ENCODE data around the gene TOGARAM1.
"Not testable (repeated sequence)": the region's sequence is repeated elsewhere in the genome, so short reads cannot be mapped to it uniquely, and the experiment has no call there.

The TOGARAM1 gene

DNA sequence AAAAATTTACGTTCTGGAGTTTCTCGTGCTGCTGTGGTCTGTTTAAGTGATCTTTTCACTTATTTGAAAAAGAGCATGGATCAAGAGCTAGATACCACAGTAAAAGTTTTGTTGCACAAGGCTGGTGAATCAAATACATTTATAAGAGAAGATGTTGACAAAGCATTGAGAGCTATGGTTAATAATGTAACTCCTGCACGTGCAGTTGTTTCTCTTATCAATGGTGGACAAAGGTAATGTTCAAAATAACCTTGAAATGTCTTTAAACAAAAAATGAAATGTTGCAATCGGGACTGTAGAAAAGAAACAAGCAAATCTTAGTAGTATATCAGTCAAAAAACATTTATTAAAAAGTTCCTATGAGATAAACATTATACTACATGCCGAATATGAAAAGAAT lies 82.6 kb downstream of the TOGARAM1 start:
- no peak for DNase-seq

DNA sequence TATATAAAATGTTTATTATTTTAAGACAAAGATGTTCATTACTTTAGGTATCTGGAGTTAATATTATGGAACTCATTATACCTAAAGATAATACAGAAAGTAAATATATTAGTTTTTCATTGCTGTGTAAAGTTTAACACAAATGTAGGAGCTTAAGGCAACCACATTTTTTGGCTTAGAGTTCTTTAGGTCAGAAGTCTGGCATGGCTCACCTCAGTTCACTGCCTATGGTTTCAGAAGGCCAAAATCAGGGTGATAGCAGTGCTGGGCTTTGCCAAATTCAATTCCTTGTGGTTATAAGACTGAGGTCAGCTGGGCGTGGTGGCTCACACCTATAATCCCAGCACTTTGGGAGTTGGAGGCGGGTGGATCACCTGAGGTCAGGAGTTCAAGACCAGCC lies 86.4 kb downstream of the TOGARAM1 start:
- no peak for DNase-seq

DNA sequence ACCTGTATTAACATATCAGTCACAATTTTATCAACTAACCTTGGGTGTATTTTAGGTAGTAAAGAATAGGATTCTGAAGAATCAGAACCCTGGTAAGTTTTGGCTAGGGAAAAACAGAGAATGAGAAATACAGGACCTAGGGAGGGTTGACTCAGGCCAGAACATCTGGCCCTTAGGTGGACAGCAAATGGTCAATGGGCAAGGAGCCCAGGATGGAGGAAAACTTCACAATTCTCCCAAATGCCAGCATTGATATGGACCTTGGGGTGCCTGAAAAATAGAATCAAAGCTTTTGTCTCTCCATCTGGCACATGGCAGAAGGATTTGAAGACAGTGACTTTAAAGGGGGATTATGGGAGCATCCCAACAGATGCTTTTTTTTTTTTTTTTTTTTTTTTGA lies 89.2 kb downstream of the TOGARAM1 start:
- no peak for DNase-seq

DNA sequence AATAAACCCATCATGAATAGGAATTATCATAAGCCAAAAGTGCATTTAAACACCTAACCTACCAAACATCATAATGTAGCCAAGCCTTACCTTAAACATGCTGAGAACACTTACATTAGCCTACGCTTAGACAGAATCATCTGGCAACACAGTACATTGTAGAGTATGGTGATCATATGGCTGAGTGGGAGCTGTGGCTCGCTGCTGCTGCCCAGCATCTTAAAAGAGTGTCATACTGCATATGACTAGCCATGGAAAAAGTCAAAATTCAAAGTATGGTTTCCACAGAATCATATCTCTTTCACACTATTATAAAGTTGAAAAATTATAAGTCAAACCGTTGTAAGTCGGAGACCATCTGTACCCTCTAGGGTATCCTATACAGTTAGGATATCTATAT lies 89.9 kb downstream of the TOGARAM1 start:
- DNase-seq: no peak

DNA sequence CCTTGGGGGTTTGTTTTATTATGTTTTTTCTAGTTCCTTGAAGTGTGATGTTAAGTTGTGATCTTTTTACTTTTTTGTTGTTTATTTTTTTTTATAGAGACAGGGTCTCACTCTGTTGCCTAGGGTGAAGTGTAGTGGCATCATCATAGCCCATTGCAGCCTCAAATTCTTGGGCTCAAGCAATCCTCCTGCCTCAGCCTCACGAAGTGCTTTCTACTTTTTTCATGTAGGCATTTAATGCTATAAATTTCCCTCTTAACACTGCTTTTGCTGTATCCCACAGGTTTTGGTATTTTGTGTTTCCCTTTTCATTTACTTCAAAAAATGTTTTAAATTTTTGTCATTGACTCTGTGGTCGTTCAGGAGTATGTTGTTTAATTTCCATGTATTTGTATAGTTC lies 95.4 kb downstream of the TOGARAM1 start:
- DNase-seq: no peak

DNA sequence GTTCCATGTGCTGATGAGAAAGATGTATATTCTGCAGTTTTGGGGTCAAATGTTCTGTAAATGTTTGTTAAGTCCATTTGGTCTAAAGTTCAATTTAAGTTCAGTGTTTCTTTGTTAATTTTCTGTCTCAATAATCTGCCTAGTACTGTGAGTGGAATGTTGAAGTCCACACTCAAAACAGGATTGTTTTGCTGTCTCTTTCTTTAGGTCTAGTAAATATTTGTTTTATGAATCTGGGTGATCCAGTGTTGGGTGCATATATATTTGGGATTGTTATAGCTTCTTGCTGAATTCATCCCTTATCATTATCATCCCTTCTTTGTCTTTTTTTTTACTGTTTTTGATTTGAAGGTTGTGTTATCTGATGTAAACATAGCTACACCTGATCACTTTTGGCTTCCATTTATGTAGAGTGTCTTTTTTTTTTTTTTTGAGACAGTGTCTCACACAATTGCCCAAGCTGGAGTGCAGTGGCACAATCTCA lies 95.9 kb downstream of the TOGARAM1 start:
- DNase-seq: no peak

DNA sequence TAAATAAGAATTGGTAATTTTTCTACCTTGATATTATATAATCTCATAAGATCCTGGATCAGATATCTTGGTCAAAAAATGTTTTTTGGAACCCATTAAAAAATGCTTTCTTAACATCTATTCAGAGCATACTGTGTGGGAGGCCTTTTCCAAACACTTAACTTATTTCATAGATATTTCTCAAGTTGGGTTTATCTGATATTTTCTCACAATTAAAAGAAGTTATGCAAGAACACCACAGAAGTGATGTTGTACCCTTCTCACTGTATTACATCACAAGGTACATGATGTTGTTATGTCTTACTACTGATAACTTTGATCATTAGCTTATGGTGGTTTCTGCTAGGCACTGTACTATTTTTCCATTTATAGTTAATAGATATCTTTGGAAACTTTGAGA lies 98.6 kb downstream of the TOGARAM1 start:
- DNase-seq: no peak

DNA sequence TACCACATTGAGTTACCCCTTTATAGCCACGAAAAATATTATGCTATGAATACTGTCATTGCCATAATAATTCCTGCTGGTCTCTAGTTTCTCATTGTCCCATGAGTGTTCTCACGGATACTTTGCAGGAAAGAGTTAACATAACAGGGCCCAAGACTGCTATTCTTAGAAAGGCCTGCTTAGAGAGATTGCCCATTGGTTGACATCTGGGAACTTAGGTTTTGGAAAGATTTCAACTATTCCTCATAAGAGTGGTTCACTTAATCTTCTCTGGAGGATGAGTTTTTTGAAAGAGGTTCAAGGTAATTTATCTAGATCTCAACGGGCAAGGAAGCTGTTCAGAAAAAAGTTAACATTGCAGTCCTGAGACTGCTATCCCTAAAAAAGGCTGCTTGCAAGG lies 103.5 kb downstream of the TOGARAM1 start:
- no peak for DNase-seq

DNA sequence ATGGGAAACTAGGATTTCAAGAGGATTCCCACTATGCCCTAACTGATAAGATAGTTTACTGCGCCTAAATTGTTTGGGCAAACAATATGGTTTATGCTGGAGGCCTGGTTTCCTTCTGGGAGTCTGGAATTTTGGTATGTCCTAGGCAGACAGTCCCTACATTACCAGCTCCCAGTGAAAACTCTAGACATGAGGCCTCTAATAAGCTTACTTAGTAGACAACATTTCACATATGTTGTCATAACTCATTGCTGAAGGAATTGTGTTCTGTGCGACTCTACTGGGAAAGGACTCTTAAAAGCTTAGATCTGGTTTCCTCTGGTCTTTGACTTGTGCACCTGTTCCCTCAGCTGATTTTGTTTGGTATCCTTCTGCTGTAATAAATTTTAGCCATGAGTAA lies 104.0 kb downstream of the TOGARAM1 start:
- DNase-seq: no peak

DNA sequence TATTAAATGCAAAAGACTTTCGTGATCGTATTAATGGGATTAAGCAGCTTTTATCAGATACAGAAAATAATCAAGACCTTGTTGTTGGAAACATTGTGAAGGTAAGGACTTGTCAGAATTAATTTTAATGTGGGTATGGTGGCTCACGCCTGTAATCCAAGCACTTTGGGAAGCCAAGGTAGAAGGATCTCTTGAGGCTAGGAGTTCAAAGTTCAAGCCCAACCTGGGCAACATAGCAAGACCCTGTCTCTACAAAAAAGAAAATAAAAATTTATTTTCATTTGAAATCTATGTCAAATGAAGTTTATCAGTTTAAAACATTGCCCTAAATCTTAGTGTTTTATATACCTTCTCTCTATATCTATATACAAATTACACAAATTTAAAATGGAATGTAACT lies 104.7 kb downstream of the TOGARAM1 start:
- DNase-seq: no peak

DNA sequence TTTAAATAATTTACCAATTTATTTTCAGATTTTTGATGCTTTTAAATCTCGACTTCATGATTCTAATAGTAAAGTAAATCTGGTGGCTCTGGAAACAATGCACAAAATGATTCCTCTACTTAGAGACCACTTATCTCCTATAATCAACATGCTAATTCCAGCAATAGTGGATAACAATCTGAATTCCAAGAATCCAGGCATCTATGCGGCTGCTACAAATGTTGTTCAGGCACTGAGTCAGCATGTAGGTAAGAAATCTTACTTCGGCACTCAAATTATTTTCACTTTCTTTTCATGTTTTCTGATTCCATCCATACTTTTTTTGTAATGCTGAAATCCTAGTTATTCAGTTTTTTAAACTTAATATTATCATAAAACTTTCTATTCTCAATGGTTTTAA lies 106.4 kb downstream of the TOGARAM1 start:
- no peak for DNase-seq

DNA sequence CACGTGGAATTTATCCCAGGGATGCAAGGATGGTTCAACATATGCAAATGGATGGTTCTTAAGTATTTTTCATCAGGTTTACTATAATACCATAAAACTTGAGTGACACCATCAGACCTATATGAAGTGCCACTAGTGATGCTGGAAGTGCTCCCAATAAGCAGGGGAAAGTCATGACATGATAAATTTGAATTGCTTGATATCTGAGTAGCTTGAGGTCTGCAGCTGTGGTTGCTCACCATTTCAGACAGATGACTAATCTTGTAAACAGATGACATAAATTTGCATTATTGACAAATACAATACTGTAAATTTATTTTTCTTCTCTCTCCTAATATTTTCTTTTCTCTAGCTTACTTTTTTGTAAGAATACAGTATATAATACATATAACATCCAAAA lies 108.2 kb downstream of the TOGARAM1 start:
- DNase-seq: no peak

DNA sequence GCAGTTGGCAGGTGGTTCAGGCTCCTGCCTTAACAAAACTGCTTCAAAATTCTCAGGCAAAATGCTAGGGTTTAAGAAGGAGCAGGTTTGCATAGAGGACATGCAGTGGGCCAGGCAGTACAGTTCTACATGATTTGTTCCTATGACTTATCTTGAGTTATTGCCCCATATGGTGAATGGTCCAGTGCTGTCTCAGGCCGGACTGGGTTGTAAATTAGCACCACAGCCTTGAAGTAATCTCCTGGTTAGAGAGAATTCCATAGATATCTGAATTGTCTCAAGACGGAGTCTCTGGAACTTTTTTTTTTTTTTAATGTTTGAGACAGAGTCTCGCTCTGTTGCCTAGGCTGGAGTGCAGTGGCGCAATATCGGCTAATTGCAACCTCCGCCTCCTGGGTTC lies 110.1 kb downstream of the TOGARAM1 start:
- DNase-seq: no peak

DNA sequence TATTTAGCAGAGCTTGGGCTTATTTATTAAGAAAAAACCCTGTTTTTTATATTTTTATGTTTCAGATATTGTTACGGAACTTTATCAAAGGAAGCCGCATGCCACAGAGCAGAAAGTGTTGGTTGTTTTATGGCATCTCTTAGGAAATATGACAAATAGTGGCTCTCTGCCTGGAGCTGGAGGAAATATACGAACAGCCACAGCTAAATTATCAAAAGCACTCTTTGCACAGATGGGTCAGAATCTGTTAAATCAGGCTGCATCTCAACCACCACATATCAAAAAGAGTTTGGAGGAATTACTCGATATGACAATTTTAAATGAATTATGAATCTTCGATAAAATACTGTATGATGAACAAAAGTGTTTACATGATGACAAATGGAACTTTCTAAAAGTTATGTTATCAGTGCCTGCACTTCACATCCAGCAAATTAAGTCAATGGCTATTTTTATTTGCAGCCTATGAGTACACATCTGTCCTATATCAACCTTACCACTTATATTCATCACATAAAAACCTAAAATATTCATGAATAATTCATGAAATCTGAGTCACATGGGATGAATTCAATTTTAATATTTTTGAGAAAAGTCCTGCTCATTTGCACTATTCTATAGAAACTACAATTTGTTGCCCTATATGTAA lies 111.4 kb downstream of the TOGARAM1 start:
- DNase-seq: no peak

DNA sequence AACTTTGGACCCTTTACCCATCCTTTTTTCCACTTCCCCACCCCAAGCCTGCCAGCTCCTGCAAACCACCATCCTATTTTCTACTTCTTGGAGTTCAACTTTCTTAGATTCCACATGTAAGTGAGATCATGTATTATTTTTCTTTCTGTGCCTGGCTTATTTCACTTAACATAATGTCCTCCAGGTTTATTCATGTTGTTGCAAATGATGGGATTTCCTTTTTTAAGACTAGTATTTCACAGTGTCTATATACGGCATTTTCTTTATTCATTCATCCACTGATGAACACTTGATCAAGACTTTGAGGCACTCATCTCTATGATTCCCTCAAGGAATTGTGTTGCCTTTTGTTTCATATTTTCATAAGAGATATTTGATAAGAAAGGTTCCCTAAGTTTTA lies 116.3 kb downstream of the TOGARAM1 start:
- DNase-seq: no peak

DNA sequence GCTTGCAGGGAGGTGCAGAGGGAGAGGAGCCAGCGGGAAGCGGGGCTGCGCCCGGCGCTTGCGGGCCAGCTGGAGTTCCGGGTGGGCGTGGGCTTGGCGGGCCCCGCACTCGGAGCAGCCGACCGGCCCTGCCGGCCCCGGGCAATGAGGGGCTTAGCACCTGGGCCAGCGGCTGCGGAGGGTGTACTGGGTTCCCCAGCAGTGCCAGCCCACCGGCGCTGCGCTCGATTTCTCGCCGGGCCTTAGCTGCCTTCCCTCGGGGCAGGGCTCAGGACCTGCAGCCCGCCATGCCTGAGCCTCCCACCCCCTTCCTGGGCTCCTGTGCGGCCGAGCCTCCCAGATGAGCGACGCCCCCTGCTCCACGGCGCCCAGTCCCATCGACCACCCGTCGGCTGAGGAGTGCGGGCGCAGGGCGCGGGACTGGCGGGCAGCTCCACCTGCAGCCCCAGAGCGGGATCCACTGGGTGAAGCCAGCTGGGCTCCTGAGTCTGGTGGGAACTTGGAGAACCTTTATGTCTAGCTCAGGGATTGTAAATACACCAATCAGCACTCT lies 118.5 kb downstream of the TOGARAM1 start:
- DNase-seq: not testable (repeated sequence)

DNA sequence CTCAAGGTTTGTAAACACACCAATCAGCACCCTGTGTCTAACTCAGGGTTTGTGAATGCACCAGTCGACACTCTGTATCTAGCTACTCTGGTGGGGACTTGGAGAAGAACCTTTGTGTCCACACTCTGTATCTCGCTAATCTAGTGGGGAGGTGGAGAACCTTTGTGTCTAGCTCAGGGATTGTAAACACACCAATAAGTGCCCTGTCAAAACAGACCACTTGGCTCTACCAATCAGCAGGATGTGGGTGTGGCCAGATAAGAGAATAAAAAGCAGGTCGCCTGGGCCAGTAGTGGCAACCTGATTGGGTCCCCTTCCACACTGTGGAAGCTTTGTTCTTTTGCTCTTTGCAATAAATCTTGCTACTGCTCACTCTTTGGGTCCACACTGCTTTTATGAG lies 119.1 kb downstream of the TOGARAM1 start:
- not testable (repeated sequence) for DNase-seq

DNA sequence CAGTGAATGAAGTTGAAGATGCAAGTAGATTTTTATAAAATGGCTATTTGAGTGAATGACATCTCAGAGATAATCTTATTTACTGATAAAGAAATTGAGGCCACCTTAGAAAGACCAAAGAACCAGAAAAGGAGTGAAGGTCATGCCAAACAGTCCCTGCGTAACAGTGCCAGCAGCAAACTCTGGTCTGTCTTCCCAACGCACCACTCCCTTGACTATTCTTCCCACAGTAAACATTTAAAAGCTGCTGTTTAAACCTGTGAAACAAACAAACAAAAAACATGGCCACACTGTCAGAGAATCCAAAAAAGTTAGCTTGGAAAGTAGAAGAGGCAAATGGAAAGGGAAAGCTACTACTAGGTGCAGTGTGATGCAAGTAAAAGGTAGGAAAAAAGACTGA lies 120.4 kb downstream of the TOGARAM1 start:
- no peak for DNase-seq

DNA sequence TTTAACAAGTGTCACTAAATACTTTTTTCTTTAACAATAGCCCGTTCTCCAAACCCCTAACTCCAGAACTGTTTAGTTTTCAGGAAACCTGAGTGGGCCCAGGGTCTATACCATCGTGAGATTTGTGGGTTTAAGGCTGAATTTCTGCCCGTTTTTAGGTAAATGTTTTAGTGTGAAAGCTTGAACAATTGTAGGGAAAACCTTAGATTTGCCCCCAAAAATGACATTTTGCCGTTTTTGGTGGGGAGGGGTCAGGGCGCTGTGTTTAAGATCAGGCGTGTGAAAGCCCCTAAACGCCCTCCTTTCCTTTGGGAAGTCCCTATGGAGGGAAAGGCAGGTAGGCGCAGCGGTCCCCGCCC lies 121.6 kb downstream of the TOGARAM1 start:
- DNase-seq: no peak

DNA sequence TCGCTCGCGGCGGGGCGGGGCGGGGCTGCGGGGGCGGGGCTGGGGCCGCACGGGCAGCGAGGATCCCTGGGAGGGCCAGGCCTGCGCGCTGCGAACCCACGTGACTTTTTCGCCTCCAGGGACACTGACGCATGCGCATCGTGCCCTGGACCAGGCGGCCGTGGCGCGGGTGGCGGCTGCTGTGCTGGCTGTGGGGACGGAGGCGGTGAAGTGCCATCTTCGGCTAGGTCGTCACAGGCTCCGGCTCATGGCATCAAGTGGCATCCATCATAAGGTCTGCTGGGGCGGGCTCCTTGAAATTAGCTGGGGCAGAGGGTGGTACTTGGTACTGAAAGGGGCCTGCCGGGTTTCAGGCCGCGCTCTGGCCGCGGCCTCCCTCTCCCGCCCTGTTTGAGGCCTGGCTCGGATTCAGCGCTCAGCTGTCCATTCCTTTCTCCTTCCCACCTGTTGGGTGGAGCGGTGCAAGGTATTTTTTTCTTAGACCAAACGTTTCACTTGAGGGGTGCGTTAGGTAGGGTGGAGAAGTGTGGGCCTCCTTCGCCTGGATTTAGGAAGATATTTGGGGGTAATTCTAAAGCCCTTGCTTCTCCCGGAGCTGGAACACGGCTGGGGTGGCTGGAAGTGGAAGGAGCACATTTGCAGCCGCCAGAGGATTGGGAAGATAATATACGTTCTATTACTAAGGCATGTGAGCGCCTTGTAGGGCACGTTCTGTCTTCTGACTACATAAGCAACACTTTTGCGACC lies 122.2 kb downstream of the TOGARAM1 start, which contains the start of gene PRPF39:
TSS of gene PRPF39 (plus strand) at position 141 of the 747 bp plus-strand sequence. CDS start 11,124 bp downstream, outside the sequence.
- peak; percentile 89 to 96 for DNase-seq

DNA sequence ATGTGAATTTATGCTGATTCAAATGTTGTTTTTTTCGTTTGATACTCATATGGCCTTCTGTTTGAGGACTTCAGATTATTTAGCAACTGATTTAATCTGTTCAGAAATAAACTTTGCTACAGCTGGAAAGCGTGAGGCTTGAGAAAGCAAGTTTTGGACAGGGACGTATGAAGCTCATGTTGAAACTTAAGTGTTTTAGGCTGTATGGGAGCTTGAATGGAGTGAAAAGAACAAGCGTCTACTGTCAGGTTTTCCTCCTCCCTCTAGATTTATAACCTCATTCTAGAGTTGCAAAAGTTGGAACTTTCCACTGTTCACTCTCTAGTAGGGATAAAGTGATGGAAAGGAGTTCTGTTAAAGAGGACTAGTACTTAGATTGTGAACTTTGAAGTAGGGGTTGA lies 123.0 kb downstream of the TOGARAM1 start:
- no peak for DNase-seq

DNA sequence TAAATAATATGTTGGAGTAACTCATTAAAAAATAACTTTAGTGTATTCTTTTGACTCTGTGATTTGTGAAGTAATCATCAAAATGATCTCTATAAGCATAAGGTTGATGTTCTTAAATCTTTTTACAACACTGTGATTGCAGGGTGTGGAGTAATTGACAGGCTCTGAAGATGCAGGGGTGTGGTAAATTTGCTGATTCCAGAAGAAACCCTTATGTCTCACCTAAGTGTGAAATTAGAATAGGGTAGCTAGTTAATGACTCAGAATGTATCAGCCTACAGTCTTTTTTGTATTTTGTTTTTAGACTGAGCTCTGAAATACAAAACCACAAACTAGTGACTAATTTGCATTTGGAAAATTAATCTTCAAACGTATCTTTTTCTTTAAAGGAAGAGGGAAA lies 127.8 kb downstream of the TOGARAM1 start:
- DNase-seq: no peak

DNA sequence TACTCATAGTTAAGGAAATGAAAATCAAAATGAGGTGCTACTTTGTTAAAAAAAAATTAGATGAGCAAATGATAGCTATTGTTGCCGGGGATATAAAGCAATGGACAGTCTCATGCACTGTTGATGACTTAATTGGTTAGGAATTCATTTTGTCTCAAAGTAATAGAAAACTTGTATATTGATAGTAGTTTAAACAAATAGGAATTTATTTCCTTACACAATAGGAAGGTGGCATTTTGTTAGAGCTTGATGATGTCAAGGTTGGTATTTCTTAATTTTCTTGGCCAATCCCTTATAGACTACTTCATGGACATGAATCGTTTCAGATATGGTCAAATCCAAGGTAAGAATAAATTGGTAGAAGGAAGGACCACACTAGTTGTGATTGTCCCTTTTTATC lies 129.7 kb downstream of the TOGARAM1 start:
- DNase-seq: no peak

DNA sequence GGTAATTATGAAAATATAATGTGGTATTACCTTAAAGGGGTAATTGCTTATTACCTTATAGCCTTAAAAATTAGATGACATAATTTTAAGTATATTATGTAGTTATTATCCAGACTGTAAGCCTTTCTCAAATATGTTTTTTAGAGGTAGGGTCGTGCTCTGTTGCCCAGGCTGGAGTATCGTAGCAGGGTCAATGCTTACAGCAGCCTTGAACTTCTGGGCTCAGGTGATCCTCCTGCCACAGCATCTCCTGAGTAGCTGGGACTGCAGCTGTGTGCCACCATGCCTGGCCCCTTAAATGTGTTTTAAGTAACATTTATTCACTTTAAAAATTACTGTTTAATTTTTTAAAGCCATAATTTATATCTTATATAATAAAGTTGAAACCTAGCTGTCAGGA lies 132.3 kb downstream of the TOGARAM1 start:
- DNase-seq: no peak

All from SHP77 (cell line).